SK-N-SH (cell line): ENCODE data around the gene SCRN2. TPM values are rescaled to one million over a fixed set of nuclear protein-coding genes. Genes with fewer than 3 reads are reported as not detected.

Experiments used
- CTCF ChIA-PET: fragments of 300-600, 350-600 bp; formaldehyde crosslinking; extraction: SDS; loops from one replicate; lab custom pipeline; 2021; lab: Yijun Ruan, JAX
- POLR2A ChIA-PET: fragments of 350-600 bp; sonication (Branson Sonifier 250); formaldehyde crosslinking; extraction: SDS; loops from one replicate; lab custom pipeline; 2020; ENCODE audit warnings: antibody characterized with exemption, inconsistent platforms; lab: Yijun Ruan, JAX
- DNase-seq: peaks from one replicate; pipeline ENCODE4 v3.0.0; 2012
- H2AFZ ChIP-seq: fragments of 200-600 bp; sonication (generic); 2 replicates; pipeline ENCODE4 v1.8.1; 2016; ENCODE audit warnings: antibody characterized with exemption, mild to moderate bottlenecking, low read depth
- H3F3A ChIP-seq: fragments of 200-600 bp; sonication (generic); replicated peaks from 2 replicates; pipeline ENCODE3; 2016; ENCODE audit warnings: antibody characterized with exemption, mild to moderate bottlenecking; ENCODE audit not compliant: insufficient read depth
- H3K27ac ChIP-seq, 2 experiments: fragments of 200-500 bp in 1 of 2; fragments of 200-600 bp in 1 of 2; sonication (Bioruptor generic) in 1 of 2; sonication (generic), shearing (Covaris generic) in 1 of 2; 2 replicates each; pipeline versions ENCODE4 v1.5.1 to v1.6.1; 2014 to 2016; ENCODE audit warnings: low read depth in 2 of 2, inconsistent platforms in 1 of 2, low read length in 1 of 2, mild to moderate bottlenecking in 1 of 2, mixed read lengths in 1 of 2
- H3K27me3 ChIP-seq: fragments of 200-600 bp; sonication (generic), shearing (Covaris generic); 2 replicates; pipeline ENCODE4 v1.6.1; 2016; ENCODE audit warnings: mixed run types; ENCODE audit not compliant: insufficient read depth
- H3K36me3 ChIP-seq, 2 experiments: fragments of 200-500 bp in 1 of 2; fragments of 200-600 bp in 1 of 2; sonication (Bioruptor generic) in 1 of 2; sonication (generic) in 1 of 2; replicated peaks in 1 of 2; 2 replicates each; pipeline versions ENCODE3 to v1.5.1; 2014 to 2016; ENCODE audit warnings: low read length in 1 of 2, mild to moderate bottlenecking in 1 of 2; ENCODE audit not compliant: insufficient read depth in 2 of 2, control insufficient read depth in 1 of 2
- H3K4me1 ChIP-seq, 2 experiments: fragments of 200-500 bp in 1 of 2; fragments of 200-600 bp in 1 of 2; sonication (Bioruptor generic) in 1 of 2; sonication (generic), shearing (Covaris generic) in 1 of 2; 2 replicates each; pipeline versions ENCODE4 v1.5.1 to v1.6.1; 2014 to 2016; ENCODE audit warnings: low read depth in 1 of 2, low read length in 1 of 2, mixed run types in 1 of 2; ENCODE audit not compliant: insufficient read depth in 2 of 2, control insufficient read depth in 1 of 2
- H3K4me2 ChIP-seq: fragments of 200-600 bp; sonication (generic), shearing (Covaris generic); 2 replicates; pipeline ENCODE4 v1.6.1; 2017; ENCODE audit warnings: mixed run types
- H3K4me3 ChIP-seq, 2 experiments: fragments of 200-500 bp in 1 of 2; fragments of 200-600 bp in 1 of 2; sonication (Bioruptor generic) in 1 of 2; sonication (generic), shearing (Covaris generic) in 1 of 2; 2 replicates each; pipeline versions ENCODE4 v1.5.1 to v1.8.1; 2014 to 2016; ENCODE audit warnings: low read depth in 2 of 2, inconsistent platforms in 1 of 2, low read length in 1 of 2, mild to moderate bottlenecking in 1 of 2, mixed read lengths in 1 of 2, moderate library complexity in 1 of 2
- H3K79me2 ChIP-seq: fragments of 200-600 bp; sonication (generic); 2 replicates; pipeline ENCODE4 v1.8.1; 2017; ENCODE audit warnings: mild to moderate bottlenecking; ENCODE audit not compliant: insufficient read depth
- H3K9ac ChIP-seq: fragments of 200-600 bp; sonication (generic); 2 replicates; pipeline ENCODE4 v1.6.1; 2017; ENCODE audit warnings: mixed run types
- H3K9me2 ChIP-seq: fragments of 200-600 bp; sonication (generic); 2 replicates; pipeline ENCODE4 v1.6.1; 2017; ENCODE audit warnings: mixed run types
- H3K9me3 ChIP-seq: fragments of 200-600 bp; sonication (generic); 2 replicates; pipeline ENCODE4 v1.6.1; 2017; ENCODE audit warnings: mixed run types, mild to moderate bottlenecking, moderate library complexity
- H4K20me1 ChIP-seq: fragments of 200-600 bp; sonication (generic); 2 replicates; pipeline ENCODE4 v1.6.1; 2017; ENCODE audit warnings: mild to moderate bottlenecking, mixed run types; ENCODE audit not compliant: insufficient read depth
- CHD2 ChIP-seq: fragments of 150-350 bp; IDR thresholded peaks from 2 replicates; pipeline ENCODE4 v1.6.1; 2018; ENCODE audit warnings: low read length; ENCODE audit not compliant: partially characterized antibody
- EP300 ChIP-seq, 2 experiments: IDR thresholded peaks; 2 replicates each; pipeline versions ENCODE4 v1.4.0 to v1.6.1; 2012; ENCODE audit warnings: borderline replicate concordance in 1 of 2, low read depth in 1 of 2, low read length in 1 of 2
- EZH2phosphoT487 ChIP-seq: fragments of 200-600 bp; sonication (generic); IDR thresholded peaks from 2 replicates; pipeline ENCODE4 v1.6.1; 2017; ENCODE audit warnings: low read depth, mixed run types, mild to moderate bottlenecking, antibody characterized with exemption, moderate library complexity, borderline replicate concordance
- FOSL2 ChIP-seq: IDR thresholded peaks from 2 replicates; pipeline ENCODE4 v1.4.0; 2012; ENCODE audit warnings: low read depth, mild to moderate bottlenecking, moderate library complexity, borderline replicate concordance
- FOXM1 ChIP-seq: IDR thresholded peaks from 2 replicates; pipeline ENCODE4 v1.4.0; 2012; ENCODE audit warnings: low read depth, mild to moderate bottlenecking
- MEF2A ChIP-seq: IDR thresholded peaks from 2 replicates; pipeline ENCODE4 v1.4.0; 2012; ENCODE audit warnings: low read depth, borderline replicate concordance
- POLR2AphosphoS5 ChIP-seq: IDR thresholded peaks from 2 replicates; pipeline ENCODE4 v1.6.1; 2012; ENCODE audit warnings: low read depth, low read length
- SIN3A ChIP-seq: IDR thresholded peaks from 2 replicates; pipeline ENCODE4 v1.6.1; 2012; ENCODE audit warnings: low read depth, mild to moderate bottlenecking, low read length, moderate library complexity, borderline replicate concordance
- TAF1 ChIP-seq: IDR thresholded peaks from 2 replicates; pipeline ENCODE4 v1.6.1; 2012; ENCODE audit warnings: low read depth, mild to moderate bottlenecking, low read length, moderate library complexity, borderline replicate concordance
- WGBS: methylation state at CpG from one replicate; pipeline ENCODE4 v1.1.6; 2017; ENCODE audit warnings: low lambda C conversion rate; 5-methylcytosine and 5-hydroxymethylcytosine counted together
- polyA plus RNA-seq, 3 experiments: library from polyadenylated mRNA; depleted of rRNA; stranded (reverse); fragments of >200 nt; gene quantifications; 2 replicates each; pipeline ENCODE4 v1.2.3, GENCODE V29; 2012
- TF ChIP-seq, protein P1 (sequence below): fragments of 150-350 bp; IDR thresholded peaks from 2 replicates; pipeline ENCODE4 v1.6.1; 2016; ENCODE audit warnings: mild to moderate bottlenecking, low read depth, low read length

SCRN2 gene
- polyA plus RNA-seq, 1 of the 3 experiments (the other 2 are of a cell fraction), result 139 TPM

DNA sequence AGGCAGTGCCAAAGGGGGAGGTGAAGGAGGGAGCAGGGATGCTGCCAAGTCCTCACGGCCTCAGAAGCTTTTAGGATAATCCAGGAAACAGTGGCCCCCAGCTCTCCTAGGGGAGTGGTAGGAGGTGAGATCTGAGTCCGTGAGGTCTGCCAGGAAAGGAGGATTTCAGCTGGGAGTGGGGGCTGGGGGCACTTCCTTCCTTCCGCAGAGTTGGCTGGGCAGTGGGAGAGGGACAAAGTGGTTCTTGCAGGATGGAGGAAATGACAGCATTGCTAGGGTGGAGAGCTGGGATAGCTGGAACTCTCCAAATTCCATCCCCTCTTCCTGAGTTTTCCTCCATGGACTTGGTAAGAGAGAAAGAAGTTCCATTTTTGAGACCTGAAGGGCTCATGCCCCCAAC lies 14.7 kb upstream of the SCRN2 start (continued):
- TF ChIP-seq TAF1 (no peak), MEF2A (no peak), FOXM1 (no peak), CHD2 (no peak), EP300 (IDR thresholded peaks at IDR 0.05; ENCODE audit: borderline replicate concordance in 1 of 2, low read depth in 1 of 2, low read length in 1 of 2) (no peak)
- TF ChIP-seq, protein P1, sequence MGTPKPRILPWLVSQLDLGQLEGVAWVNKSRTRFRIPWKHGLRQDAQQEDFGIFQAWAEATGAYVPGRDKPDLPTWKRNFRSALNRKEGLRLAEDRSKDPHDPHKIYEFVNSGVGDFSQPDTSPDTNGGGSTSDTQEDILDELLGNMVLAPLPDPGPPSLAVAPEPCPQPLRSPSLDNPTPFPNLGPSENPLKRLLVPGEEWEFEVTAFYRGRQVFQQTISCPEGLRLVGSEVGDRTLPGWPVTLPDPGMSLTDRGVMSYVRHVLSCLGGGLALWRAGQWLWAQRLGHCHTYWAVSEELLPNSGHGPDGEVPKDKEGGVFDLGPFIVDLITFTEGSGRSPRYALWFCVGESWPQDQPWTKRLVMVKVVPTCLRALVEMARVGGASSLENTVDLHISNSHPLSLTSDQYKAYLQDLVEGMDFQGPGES, result no peak

DNA sequence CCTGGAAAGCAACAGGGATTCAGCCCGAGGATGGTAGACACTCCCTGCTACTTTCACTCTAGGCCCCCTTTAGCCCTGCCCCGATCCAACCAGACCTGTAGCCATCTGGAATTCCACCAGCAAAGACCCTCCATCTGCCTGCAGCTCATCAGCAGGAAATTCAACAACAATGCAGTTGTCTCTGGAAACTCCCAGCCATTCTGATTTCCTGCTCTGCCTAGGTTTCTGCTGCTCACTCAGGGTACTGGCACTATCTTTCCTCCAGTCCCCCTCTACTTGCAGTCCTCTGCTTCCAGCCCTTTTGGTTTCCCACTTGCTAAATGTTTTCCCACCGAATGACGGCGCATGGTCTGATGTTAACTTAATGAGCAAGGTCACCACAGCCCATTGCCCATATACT lies 12.5 kb upstream of the SCRN2 start:
- no peak overlapping the region for H3K27ac ChIP-seq
- peaks cover 8% of the 10 kb centered on the region for H3F3A ChIP-seq
- DNase-seq, result no peak
- ChIA-PET POLR2A (no interaction called here), CTCF (interaction anchor here (1.0 to 33.0 kb wide), 4 partner anchors 16 to 117 kb away, joined by 3 to 1447 read pairs (median 289); partner anchors contain the start of genes CDK5RAP3, LRRC46, MRPL10 and SCRN2)
- peaks cover 86% of the 10 kb centered on the region for H3K27me3 ChIP-seq
- no peak overlapping the region for H3K4me3 ChIP-seq
- no peak for TF ChIP-seq CHD2
- TF ChIP-seq EZH2phosphoT487, result 0 out of 2 replicates have a peak, but pooled peaks have one; percentile 7
- H4K20me1 ChIP-seq, result 0 out of 2 replicates have a peak, but pooled peaks cover 6% of the 10 kb centered on the region
- no peaks in the 10 kb centered on the region for H3K36me3 ChIP-seq
- peaks cover 0 to 8% of the 10 kb centered on the region in 2 experiments; a peak in 1 of 4 replicates for H3K4me1 ChIP-seq
- H3K9ac ChIP-seq, result no peak overlapping the region
- H2AFZ ChIP-seq, result no peak overlapping the region
- no peak overlapping the region for H3K4me2 ChIP-seq
- H3K9me3 ChIP-seq, result no peaks in the 10 kb centered on the region
- WGBS, result 17% methylated on average over 5 of the region's 5 CpGs
- no peaks in the 10 kb centered on the region for H3K9me2 ChIP-seq
- H3K79me2 ChIP-seq, result no peaks in the 10 kb centered on the region

DNA sequence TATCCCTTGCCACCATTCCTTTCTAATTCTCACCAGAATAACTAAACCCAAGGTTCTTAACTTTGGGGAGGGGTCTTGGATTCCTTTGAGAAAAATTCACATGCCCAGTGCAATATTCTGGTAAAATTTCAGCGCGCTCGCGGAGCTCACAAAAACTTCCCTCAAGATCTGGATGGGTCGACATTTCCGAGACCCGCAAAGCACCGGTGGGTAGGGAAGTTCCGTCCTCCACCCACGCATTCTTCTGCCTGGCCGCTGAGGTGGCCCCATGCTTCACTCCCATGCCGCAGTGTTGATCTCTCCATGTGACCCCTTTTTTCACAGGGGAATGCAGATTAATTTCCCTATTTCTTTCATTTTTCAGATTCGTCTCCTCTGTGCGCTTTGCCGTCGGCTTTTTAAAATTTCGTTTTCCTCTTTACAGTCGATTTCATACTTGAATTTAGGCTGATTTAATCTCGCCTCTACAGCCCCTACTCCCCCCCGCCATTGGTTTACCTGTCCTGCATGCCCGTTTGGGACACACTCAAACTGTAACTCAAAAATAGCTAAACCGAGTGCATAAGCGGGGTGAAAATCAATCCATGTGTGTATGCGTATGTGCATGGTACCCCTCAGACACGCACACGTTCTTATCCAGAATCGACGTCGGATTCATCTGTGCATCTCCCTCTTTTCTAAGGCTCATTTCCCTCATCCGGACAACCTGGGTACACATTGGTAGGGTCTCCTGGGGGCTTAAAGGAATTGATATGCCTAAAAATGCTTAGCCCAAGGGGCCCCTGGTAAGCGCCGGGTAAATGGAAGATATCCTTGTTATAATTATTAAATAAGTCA lies 11.3 kb upstream of the SCRN2 start:
- H3K9me3 ChIP-seq, result no peaks in the 10 kb centered on the region
- H3K4me3 ChIP-seq, result no peak overlapping the region
- H3K4me1 ChIP-seq, result peaks cover 0 to 11% of the 10 kb centered on the region in 2 experiments; a peak in 1 of 4 replicates
- H3K4me2 ChIP-seq, result no peak overlapping the region
- no peak for DNase-seq
- H3K79me2 ChIP-seq, result no peaks in the 10 kb centered on the region
- 24% methylated on average over 32 of the region's 32 CpGs for WGBS
- no peak overlapping the region for H2AFZ ChIP-seq
- peaks cover 95% of the 10 kb centered on the region for H3K27me3 ChIP-seq
- H3F3A ChIP-seq, result peaks cover 8% of the 10 kb centered on the region
- H3K27ac ChIP-seq, result no peak overlapping the region
- ChIA-PET POLR2A (interaction anchor here (1.0 kb wide), 1 partner anchor 43 kb away, joined by 4 read pairs; the partner anchor contains the start of gene SP2), CTCF (interaction anchor here (1.0 to 33.0 kb wide), 7 partner anchors 8 to 119 kb away, joined by 3 to 1447 read pairs (median 5); partner anchors contain the start of genes CDK5RAP3, LRRC46, MRPL10 and SCRN2)
- H3K9ac ChIP-seq, result no peak overlapping the region
- H3K36me3 ChIP-seq, result no peaks in the 10 kb centered on the region
- H4K20me1 ChIP-seq, result 0 out of 2 replicates have a peak, but pooled peaks cover 6% of the 10 kb centered on the region
- no peak for TF ChIP-seq FOSL2
- no peak for TF ChIP-seq SIN3A
- TF ChIP-seq EZH2phosphoT487, result peak; percentile 84
- peak; percentile 57 for TF ChIP-seq POLR2AphosphoS5
- no peaks in the 10 kb centered on the region for H3K9me2 ChIP-seq
